ENCODE data around the gene GPR158.

Gene GPR158

GRCh38 chr10:25198151-25198550, 23.4 kb downstream of the GPR158 start:
- DNase-seq: no peak

- no peak for DNase-seq
These were observed 32.1 kb downstream of the GPR158 start for GRCh38 chr10:25206693-25207414.

GRCh38 chr10:25209618-25210017, 34.8 kb downstream of the GPR158 start:
- no peak for DNase-seq

GRCh38 chr10:25210265-25210664, 35.5 kb downstream of the GPR158 start:
- DNase-seq: no peak

- DNase-seq: no peak
These were observed 45.4 kb downstream of the GPR158 start for GRCh38 chr10:25220156-25220555.

- DNase-seq: no peak
These were observed 47.4 kb downstream of the GPR158 start for GRCh38 chr10:25222085-25222660.

GRCh38 chr10:25226775-25227682, 52.2 kb downstream of the GPR158 start:
- DNase-seq: no peak

- no peak for DNase-seq
These were observed 57.0 kb downstream of the GPR158 start for GRCh38 chr10:25231751-25232150.

- DNase-seq: no peak
These were observed 57.4 kb downstream of the GPR158 start for GRCh38 chr10:25232204-25232603.

GRCh38 chr10:25245165-25245564, 70.4 kb downstream of the GPR158 start:
- no peak for DNase-seq

- no peak for DNase-seq
These were observed 82.8 kb downstream of the GPR158 start for GRCh38 chr10:25257646-25258045.

GRCh38 chr10:25261110-25261509, 86.3 kb downstream of the GPR158 start:
- no peak for DNase-seq

- no peak for DNase-seq
These were observed 86.8 kb downstream of the GPR158 start for GRCh38 chr10:25261558-25261957.

- DNase-seq: no peak
These were observed 89.1 kb downstream of the GPR158 start for GRCh38 chr10:25263931-25264330.

- no peak for DNase-seq
These were observed 103.4 kb downstream of the GPR158 start for GRCh38 chr10:25278180-25278579.

GRCh38 chr10:25280076-25280475, 105.3 kb downstream of the GPR158 start:
- no peak for DNase-seq

GRCh38 chr10:25280573-25280972, 105.8 kb downstream of the GPR158 start:
- no peak for DNase-seq

GRCh38 chr10:25285809-25286208, 111.0 kb downstream of the GPR158 start:
- no peak for DNase-seq

GRCh38 chr10:25288181-25288580, 113.4 kb downstream of the GPR158 start:
- no peak for DNase-seq

GRCh38 chr10:25294032-25294926, 119.5 kb downstream of the GPR158 start:
- no peak for DNase-seq

GRCh38 chr10:25296324-25296723, 121.5 kb downstream of the GPR158 start:
- DNase-seq: no peak

- DNase-seq: no peak
These were observed 122.7 kb downstream of the GPR158 start for GRCh38 chr10:25297466-25297865.

GRCh38 chr10:25300073-25300472, 125.3 kb downstream of the GPR158 start:
- DNase-seq: no peak

All from activated CD4-positive, CD25-positive, alpha-beta regulatory T cell treated with anti-CD3 and anti-CD28 coated beads, Interleukin-2, amount 50 U/mL, for 72 hours (primary cell).